Activated CD4-positive, alpha-beta T cell treated with anti-CD3 and anti-CD28 coated beads, Interleukin-2, amount 50 U/mL, for 48 hours (primary cell): ENCODE results near the gene BLOC1S6.
"Not testable (repeated sequence)": the region's sequence is repeated elsewhere in the genome, so short reads cannot be mapped to it uniquely, and the experiment has no call there.

ENCODE experiments used
- DNase-seq, 2 experiments: peaks; one replicate each; pipeline ENCODE4 v3.0.0-alpha.2; 2020

Gene BLOC1S6

GRCh38 chr15:45641999-45642932, 55.1 kb downstream of the BLOC1S6 start:
- DNase-seq, result no peak

DNA sequence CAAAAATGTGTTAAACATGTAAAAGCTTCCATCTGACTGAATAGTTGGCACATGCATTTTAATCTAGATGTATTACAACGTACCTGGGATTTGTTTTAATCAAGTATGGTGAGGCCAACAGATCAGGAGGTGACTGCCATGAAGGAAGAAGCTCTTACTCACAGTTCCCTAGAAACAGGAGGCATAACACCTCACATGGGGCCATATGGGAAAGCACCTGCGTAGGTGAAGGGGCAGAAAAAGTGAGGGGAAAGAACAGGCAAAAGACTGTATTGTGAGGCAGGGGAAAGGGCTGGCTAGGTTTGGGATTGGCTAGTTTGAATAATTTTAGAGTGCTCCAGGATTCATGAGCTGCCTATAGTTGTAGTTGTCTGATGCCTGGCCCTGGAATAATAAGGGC, 57.3 kb downstream of the BLOC1S6 start:
- DNase-seq, result peak in 1 of 2 experiments; percentile 38

DNA sequence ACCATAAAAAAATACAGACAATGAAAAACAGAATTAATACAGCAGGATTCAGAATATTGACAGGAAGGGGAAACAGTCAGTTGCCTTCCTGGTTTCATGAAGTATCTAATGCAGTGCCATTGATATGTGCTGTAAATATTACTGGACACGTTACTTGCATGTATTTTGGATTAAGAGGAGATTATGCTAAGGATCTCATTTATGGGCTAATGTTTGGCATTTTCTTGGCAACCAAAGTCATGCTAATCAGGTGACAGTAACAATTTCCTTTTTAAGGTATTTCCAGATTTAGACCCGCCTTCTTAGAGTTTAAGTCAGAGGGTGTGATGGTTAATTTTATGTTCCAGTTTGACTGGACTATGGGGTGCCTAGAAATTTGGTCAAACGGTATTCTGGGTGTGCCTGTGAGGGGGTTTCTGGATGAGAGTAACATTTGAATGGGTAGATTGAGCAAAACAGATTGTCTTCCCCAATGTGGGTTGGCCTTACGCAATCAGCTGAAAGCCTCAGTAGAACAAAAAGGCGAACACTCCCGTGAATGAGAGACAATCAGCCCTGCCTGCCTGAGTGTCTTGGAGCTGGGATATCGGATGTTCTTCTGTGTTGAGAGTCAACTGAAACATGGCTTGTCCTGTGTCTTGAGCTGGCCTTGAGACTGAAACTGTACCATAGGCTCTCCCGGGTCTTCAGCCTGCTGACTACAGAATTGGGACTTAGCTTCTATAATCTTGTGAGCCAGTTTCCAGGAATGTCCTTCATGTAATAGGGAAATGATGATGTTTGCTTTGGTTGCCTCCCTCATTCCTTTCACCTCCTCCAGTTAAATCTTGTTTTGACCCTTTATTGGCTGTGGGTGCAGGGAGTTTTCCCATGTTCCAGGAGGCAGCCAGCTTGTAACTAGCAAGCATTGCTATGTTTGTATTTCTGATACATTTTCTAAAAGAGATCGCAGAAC, 58.1 kb downstream of the BLOC1S6 start:
- DNase-seq, result peak in 1 of 2 experiments; percentile 28

DNA sequence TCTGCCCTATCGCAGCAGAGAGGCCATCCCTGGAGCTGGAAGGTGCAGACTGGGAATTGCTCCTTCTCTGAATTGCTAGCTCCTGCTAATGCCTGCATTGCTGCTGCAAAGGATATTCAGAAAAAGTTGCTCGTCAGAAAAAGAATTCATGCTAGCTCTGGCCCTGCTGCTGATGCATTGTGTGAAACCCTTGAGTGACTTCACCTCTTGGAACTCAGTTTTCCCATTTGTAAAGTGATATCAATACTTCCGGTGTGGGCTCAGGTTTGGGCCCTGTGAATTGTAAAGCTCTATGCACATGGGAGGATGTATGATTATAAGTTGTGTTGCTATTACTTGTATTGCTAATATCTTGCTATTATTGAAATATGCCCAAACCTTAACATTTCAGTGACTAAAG, 59.0 kb downstream of the BLOC1S6 start:
- peak in 1 of 2 experiments; percentile 19 for DNase-seq

DNA sequence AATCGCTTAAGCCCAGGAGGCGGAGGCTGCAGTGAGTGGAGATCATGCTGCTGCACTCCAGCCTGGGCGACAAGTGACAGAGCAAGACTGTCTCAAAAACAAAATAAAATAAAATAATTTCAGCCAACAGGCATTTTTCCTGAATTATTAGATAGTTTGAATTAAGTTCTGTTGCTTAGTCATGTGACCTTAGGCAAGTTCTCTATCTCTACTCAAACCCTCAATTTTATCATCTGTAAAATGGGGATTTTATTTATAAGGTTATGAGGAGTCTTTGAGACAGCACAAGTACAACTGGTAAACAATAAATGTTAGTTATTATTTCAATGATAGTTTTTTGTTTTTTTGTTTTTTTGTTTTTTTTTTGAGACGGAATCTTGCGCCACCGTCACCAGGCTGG, 60.6 kb downstream of the BLOC1S6 start:
- DNase-seq, result no peak

GRCh38 chr15:45648521-45649200, 61.5 kb downstream of the BLOC1S6 start:
- no peak for DNase-seq

- not testable (repeated sequence) for DNase-seq
These were observed 62.8 kb downstream of the BLOC1S6 start for GRCh38 chr15:45650007-45650406.

DNA sequence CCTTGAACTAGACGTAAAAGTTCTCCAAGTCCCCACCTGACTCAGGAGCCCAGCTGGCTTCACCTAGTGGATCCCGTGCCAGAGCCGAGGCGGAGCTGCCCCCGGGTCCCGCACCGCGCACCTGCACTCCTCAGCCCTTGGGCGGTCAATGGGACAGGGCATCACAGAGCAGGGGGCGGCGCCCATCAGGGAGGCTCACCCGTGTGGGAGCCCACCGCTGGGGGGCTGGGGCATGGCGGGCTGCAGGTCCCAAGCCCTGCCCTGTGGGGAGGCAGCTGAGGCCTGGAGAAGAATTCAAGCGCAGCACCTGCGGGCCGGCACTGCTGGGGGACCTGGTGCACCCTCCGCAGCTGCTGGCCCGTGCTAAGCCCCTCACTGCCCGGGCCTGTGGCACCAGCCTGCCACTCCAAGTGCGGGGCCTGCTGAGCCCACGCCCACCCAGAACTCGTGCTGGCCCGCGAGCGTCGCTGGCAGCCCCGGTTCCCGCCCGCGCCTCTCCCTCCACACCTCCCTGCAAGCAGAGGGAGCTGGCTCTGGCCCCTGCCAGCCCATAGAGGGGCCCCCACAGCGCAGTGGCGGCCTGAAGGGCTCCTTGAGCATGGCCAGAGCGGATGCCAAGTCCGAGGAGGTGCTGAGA, 63.8 kb downstream of the BLOC1S6 start:
- no peak for DNase-seq

DNA sequence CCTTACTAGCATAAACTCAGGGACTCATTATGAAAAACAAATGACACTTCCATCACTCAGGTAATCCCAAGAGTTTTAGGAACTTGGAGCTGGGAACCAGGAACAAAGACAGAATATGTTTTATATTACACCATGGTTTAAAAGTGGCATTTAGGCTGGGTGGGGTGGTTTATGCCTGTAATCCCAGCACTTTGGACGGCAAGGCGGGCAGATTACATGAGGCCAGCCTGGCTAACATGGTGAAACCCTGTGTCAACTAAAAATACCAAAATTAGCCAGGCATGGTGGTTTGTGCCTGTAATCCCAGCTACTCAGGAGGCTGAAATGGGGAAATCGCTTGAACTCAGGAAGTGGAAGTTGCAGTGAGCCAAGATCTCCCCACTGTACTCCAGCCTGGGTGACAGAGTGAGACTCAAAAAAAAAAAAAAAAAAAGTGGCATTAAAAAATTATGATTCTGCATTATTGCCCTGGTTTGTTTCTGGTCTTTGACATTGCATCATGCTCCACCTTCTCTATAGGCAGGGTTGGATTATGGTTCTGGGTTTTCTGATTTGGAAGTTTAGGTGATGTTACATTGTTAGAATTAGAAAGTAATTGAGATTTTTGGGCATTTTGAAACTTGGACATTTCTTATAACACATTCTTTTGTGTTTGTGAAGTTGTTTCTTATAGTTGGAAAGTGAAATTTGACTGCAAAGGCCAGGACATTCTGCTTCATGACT, 66.7 kb downstream of the BLOC1S6 start:
- no peak for DNase-seq

DNA sequence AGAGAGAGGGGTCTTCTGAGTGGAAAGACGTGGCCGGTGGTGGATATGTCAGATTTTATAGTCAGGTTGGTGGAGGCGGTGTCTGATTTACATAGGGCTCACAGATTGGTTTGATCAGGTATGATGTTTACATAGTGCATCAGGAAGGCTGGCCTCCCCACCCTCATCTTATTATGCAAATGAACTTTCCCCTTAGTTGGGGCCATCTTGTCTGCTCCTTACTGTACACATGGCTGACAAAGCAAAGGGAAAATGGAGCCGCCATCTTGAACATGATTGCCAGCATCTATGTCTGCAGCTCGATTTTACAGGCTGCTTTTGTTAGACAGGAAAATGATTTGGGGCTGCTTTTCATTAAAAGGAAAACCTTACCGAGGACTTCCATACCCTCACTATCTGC, 67.6 kb downstream of the BLOC1S6 start:
- no peak for DNase-seq

- no peak for DNase-seq
These were observed 70.1 kb downstream of the BLOC1S6 start for GRCh38 chr15:45657254-45657653.

DNA sequence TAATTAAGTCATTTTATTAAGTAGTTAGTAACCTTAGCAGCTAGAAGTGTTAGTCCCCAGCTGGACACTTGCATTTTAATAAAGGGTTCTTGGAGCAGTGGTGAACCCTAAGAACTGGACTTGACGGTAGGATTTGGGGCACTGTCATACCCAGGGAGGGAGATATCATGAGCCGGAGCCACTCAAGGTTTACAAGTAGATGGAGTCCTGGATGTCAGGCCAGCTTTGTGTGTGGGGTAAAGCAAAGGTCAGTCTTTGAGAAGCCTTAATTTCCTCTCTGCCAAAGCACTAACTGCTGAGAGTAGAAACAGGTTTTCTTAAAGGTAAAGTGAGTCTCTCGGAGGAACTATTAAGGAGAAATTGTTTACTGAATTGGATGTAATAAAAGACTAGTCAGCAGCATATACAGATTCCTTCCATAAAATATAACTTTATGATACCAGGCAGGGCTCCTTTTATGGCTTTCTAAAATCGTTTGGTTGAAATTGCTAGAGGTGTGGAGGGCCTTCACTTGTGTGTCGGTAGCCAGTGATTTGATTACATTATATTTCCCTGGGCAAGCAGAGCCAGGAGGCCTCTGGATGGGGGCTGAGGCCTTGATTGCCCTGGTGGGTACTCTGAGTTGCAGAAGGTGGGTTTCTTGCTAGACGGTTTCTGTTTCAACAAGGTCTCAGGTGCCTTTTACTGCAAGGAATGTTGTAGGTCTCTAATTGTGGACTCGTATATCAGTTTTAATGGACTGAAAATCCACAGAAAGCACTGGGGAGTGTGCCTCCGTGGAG, 70.8 kb downstream of the BLOC1S6 start:
- no peak for DNase-seq
